Endothelial cell of umbilical vein (primary cell): ENCODE measurements around the gene ZBED5.

Source experiments
- EZH2 ChIP-seq: IDR thresholded peaks from 2 replicates; pipeline ENCODE4 v1.6.1; 2012; ENCODE audit warnings: borderline replicate concordance, low read depth, mild to moderate bottlenecking, moderate library complexity, low read length, inconsistent platforms; ENCODE audit not compliant: severe bottlenecking
- GATA2 ChIP-seq: IDR thresholded peaks from 2 replicates; pipeline ENCODE4 v1.7.0; 2011; ENCODE audit warnings: low read depth, mild to moderate bottlenecking, moderate library complexity, mixed read lengths, low read length; ENCODE audit not compliant: insufficient read length, insufficient read depth
- JUN ChIP-seq: IDR thresholded peaks from 2 replicates; pipeline ENCODE4 v1.6.1; 2011; ENCODE audit warnings: borderline replicate concordance, low read depth; ENCODE audit not compliant: insufficient read length, insufficient read depth
- MYC ChIP-seq: IDR thresholded peaks from one replicate; pipeline ENCODE4 v1.6.1; 2011; ENCODE audit warnings: mild to moderate bottlenecking, low read depth, low read length
- POLR2A ChIP-seq: IDR thresholded peaks from 2 replicates; pipeline ENCODE4 v1.6.1; 2012; ENCODE audit warnings: low read depth, mild to moderate bottlenecking, control low read depth, low read length
- TF ChIP-seq, protein P1 (sequence below), 2 donors: IDR thresholded peaks; 1 replicate in 1 of 2; 2 replicates in 1 of 2; pipeline ENCODE4 v1.5.1; 2011; ENCODE audit warnings: low read length in 2 of 2, mild to moderate bottlenecking in 2 of 2, moderate library complexity in 2 of 2, control low read depth in 1 of 2, inconsistent platforms in 1 of 2, low read depth in 1 of 2; ENCODE audit not compliant: insufficient read depth in 1 of 2; ENCODE audit errors: extremely low read depth in 1 of 2
- TF ChIP-seq, protein P2 (sequence below): IDR thresholded peaks from 2 replicates; pipeline ENCODE4 v1.6.1; 2011; ENCODE audit not compliant: insufficient read depth, insufficient read length

DNA sequence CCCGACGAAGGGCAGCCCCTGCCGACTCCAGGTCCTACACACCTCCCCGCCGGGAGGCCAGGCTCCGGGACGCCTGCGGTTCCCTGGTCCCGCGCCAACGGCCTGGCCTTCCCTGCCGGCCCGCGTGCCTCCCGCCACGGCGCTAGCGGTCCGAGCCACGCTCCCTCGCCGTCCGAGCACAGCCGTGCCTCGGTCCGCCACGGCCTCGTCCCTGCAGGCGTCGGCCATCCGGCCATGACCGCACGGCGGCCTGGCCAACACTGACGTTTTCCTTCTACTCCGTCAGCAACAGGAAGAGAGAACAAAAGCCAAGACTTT lies 49.7 kb downstream of the ZBED5 start:
- TF ChIP-seq, protein P1, sequence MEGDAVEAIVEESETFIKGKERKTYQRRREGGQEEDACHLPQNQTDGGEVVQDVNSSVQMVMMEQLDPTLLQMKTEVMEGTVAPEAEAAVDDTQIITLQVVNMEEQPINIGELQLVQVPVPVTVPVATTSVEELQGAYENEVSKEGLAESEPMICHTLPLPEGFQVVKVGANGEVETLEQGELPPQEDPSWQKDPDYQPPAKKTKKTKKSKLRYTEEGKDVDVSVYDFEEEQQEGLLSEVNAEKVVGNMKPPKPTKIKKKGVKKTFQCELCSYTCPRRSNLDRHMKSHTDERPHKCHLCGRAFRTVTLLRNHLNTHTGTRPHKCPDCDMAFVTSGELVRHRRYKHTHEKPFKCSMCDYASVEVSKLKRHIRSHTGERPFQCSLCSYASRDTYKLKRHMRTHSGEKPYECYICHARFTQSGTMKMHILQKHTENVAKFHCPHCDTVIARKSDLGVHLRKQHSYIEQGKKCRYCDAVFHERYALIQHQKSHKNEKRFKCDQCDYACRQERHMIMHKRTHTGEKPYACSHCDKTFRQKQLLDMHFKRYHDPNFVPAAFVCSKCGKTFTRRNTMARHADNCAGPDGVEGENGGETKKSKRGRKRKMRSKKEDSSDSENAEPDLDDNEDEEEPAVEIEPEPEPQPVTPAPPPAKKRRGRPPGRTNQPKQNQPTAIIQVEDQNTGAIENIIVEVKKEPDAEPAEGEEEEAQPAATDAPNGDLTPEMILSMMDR (IDR thresholded peaks at IDR 0.05; ENCODE audit: extremely low read depth in 1 of 2, insufficient read depth in 1 of 2, low read depth in 1 of 2, low read length in 2 of 2), result no peak
- TF ChIP-seq EZH2 (no peak), POLR2A (no peak), JUN (no peak), MYC (no peak), GATA2 (no peak)
- TF ChIP-seq, protein P2, sequence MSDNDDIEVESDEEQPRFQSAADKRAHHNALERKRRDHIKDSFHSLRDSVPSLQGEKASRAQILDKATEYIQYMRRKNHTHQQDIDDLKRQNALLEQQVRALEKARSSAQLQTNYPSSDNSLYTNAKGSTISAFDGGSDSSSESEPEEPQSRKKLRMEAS, result no peak
